Measurements from ENCODE around the gene ERGIC1. TPM values are rescaled to one million over a fixed set of nuclear protein-coding genes. Genes with fewer than 3 reads are reported as not detected.

The ERGIC1 gene
- total RNA-seq, 1 donor from 2014 or later = 74.8 TPM

Other genes starting within 250 kb of the ERGIC1 start
- 37.1 TPM for gene NEURL1B, start 193.0 kb upstream of the ERGIC1 start, total RNA-seq
- 103 TPM for gene DUSP1, start 63.1 kb upstream of the ERGIC1 start, total RNA-seq
- gene RPL26L1, start 125.2 kb downstream of the ERGIC1 start, total RNA-seq = 23.9 TPM
- 167 TPM for gene ATP6V0E1, start 149.5 kb downstream of the ERGIC1 start, total RNA-seq
- gene CREBRF, start 222.1 kb downstream of the ERGIC1 start, total RNA-seq = 23.9 TPM